Spleen (tissue), 11 donors: ENCODE results near the gene SMIM5. TPM values are rescaled to one million over a fixed set of nuclear protein-coding genes. Genes with fewer than 3 reads are reported as not detected.

Experiments
- DNase-seq: peaks from one replicate; pipeline ENCODE4 v3.0.0-alpha.2; 2020
- H3K27ac ChIP-seq, 8 donors: fragments of 200-600 bp; sonication (generic) in 7 of 8; 1 replicate in 4 of 8; 2 replicates in 4 of 8; pipeline versions ENCODE4 v1.5.0 to v1.8.0; 2016 to 2021; ENCODE audit warnings: inconsistent platforms in 4 of 8, mild to moderate bottlenecking in 4 of 8, moderate library complexity in 1 of 8
- H3K27me3 ChIP-seq, 7 donors: fragments of 200-600 bp; sonication (generic) in 6 of 7; replicated peaks in 1 of 7; 1 replicate in 4 of 7; 2 replicates in 3 of 7; pipeline versions ENCODE4 v1.5.0 to v1.8.0; 2016 to 2021; ENCODE audit warnings: inconsistent platforms in 3 of 7, mild to moderate bottlenecking in 1 of 7
- H3K36me3 ChIP-seq, 6 donors: fragments of 200-600 bp; sonication (generic) in 5 of 6; 1 replicate in 4 of 6; 2 replicates in 2 of 6; pipeline versions ENCODE4 v1.5.0 to v1.8.0; 2016 to 2021; ENCODE audit warnings: inconsistent platforms in 2 of 6
- H3K4me1 ChIP-seq, 6 donors: fragments of 200-600 bp; sonication (generic) in 5 of 6; 1 replicate in 3 of 6; 2 replicates in 3 of 6; pipeline versions ENCODE4 v1.5.0 to v1.8.0; 2016 to 2021; ENCODE audit warnings: inconsistent platforms in 3 of 6
- H3K4me3 ChIP-seq, 8 donors: fragments of 200-600 bp; sonication (generic) in 7 of 8; 1 replicate in 4 of 8; 2 replicates in 4 of 8; pipeline versions ENCODE4 v1.5.0 to v1.8.0; 2016 to 2021; ENCODE audit warnings: inconsistent platforms in 4 of 8, mild to moderate bottlenecking in 4 of 8, moderate library complexity in 2 of 8
- H3K9me3 ChIP-seq, 8 donors: fragments of 200-600 bp; sonication (generic) in 7 of 8; 1 replicate in 4 of 8; 2 replicates in 4 of 8; pipeline versions ENCODE4 v1.5.0 to v1.8.0; 2016 to 2021; ENCODE audit warnings: inconsistent platforms in 4 of 8
- CTCF ChIP-seq, 11 experiments: fragments of 200-600 bp in 7 of 11; fragments of 450-650 bp in 4 of 11; sonication (generic) in 4 of 11; IDR thresholded peaks in 8 of 11; conservative IDR thresholded peaks in 3 of 11; 1 replicate in 7 of 11; 2 replicates in 4 of 11; pipeline versions ENCODE4 v1.4.0 to v1.8.0; 2016 to 2021; ENCODE audit warnings: antibody characterized with exemption in 11 of 11, inconsistent platforms in 4 of 11, mild to moderate bottlenecking in 1 of 11
- POLR2A ChIP-seq, 3 donors: fragments of 450-650 bp; IDR thresholded peaks; one replicate each; pipeline ENCODE4 v1.5.1; 2017; ENCODE audit warnings: antibody characterized with exemption in 3 of 3, mild to moderate bottlenecking in 1 of 3
- POLR2AphosphoS5 ChIP-seq, 3 donors: sonication (generic); formaldehyde crosslinking; IDR thresholded peaks; one replicate each; pipeline ENCODE4 v1.5.1; 2017; ENCODE audit warnings: antibody characterized with exemption in 3 of 3
- WGBS, 5 donors: extraction: QIAGEN DNeasy Blood & Tissue Kit in 3 of 5; methylation state at CpG; one replicate each; pipeline versions ENCODE4 v1.1.5 to v1.1.7; 2013 to 2018; 5-methylcytosine and 5-hydroxymethylcytosine counted together
- intact Hi-C: fragments of 100-400 bp; cut with DNase I; formaldehyde crosslinking; loops from one replicate; pipeline ENCODE4 v1.15.0; 2023; ENCODE audit warnings: low total_unique reads
- polyA plus RNA-seq, 3 donors: library from polyadenylated mRNA; stranded (reverse); fragments of 200-250 nt; gene quantifications; one replicate each; pipeline ENCODE4 v1.2.1, GENCODE V29; 2013
- total RNA-seq, 7 donors: library from RNA; depleted of rRNA in 3 of 7; stranded (reverse); fragments of >200 nt in 3 of 7; fragmentation: NEBNext Ultra II Directional in 4 of 7; extraction: Animal tissue kit (Norgen Biotek cat#: 25700) in 4 of 7; gene quantifications; one replicate each; pipeline versions ENCODE4 v1.1.0 to v1.2.1, GENCODE V29; 2016 to 2021
- donor health status: healthy with polysubstance abuse.
- donor health status: DM: no; HTN: no; CAD: no; lungs with moderate emphysema.
- donor health status: DM: no; HTN: no; CAD: no.
- donor health status: Bipolar disorder and iron deficiency.
- donor health status: healthy.
- donor health status: DM: no; HTN: no; CAD: no.
- donor health status: DM: yes; HTN: yes; CAD: no.

The SMIM5 gene
- total and polyA plus RNA-seq, 10 donors: 2.1 to 5.1 (median 3.7) TPM

GRCh38 chr17:75662511-75662910 lies 29.3 kb downstream of the SMIM5 start:
- DNase-seq: peak; percentile 66
- no peak overlapping the region for H3K27ac ChIP-seq
- peaks cover 0 to 69% (median 37%) of the 10 kb centered on the region in 6 donors for H3K36me3 ChIP-seq

GRCh38 chr17:75664099-75664549 lies 30.9 kb downstream of the SMIM5 start:
- Histone ChIP-seq H3K27ac (peak overlapping the region in 6 of 8 donors; percentile 25 to 78 (median 68)), H3K4me1 (peaks cover 28 to 57% (median 37%) of the 10 kb centered on the region in 6 donors), H3K36me3 (peaks cover 0 to 61% (median 39%) of the 10 kb centered on the region in 6 donors), H3K27me3 (no peaks in the 10 kb centered on the region), H3K4me3 (no peak overlapping the region), H3K9me3 (no peaks in the 10 kb centered on the region)
- peak in 1 of 3 donors; percentile 65 for TF ChIP-seq POLR2AphosphoS5 (IDR thresholded peaks at IDR 0.05)
- no peak for TF ChIP-seq CTCF (IDR thresholded peaks at IDR 0.05 in 8 of 11, conservative IDR thresholded peaks at IDR 0.05 in 3 of 11)
- no peak for DNase-seq
- WGBS, 5 donors: 59 to 82% (median 70%) methylated on average over 3 of the region's 3 CpGs
- intact Hi-C loops: no loop called here

More at GRCh38 chr17:75662511-75662910, 29.3 kb downstream of the SMIM5 start:
- H3K4me3 ChIP-seq: no peak overlapping the region
- peaks cover 13 to 41% (median 22%) of the 10 kb centered on the region in 6 donors for H3K4me1 ChIP-seq
- intact Hi-C loops: no loop called here
- no peaks in the 10 kb centered on the region for H3K27me3 ChIP-seq
- H3K9me3 ChIP-seq: no peaks in the 10 kb centered on the region
- no peak for TF ChIP-seq CTCF (IDR thresholded peaks at IDR 0.05 in 8 of 11, conservative IDR thresholded peaks at IDR 0.05 in 3 of 11)
- no peak for TF ChIP-seq POLR2AphosphoS5 (IDR thresholded peaks at IDR 0.05)
- WGBS, 5 donors: 92 to 97% (median 94%) methylated on average over 2 to 9 of the region's 9 CpGs

- H3K36me3 ChIP-seq: peaks cover 0 to 61% (median 44%) of the 10 kb centered on the region in 6 donors
Measured at GRCh38 chr17:75665981-75666380, 32.7 kb downstream of the SMIM5 start.

More at GRCh38 chr17:75665981-75666380, 32.7 kb downstream of the SMIM5 start:
- Histone ChIP-seq H3K4me3 (peak overlapping the region in 4 of 8 donors; percentile 89 to 98 (median 94)), H3K9me3 (no peaks in the 10 kb centered on the region), H3K27ac (peak overlapping the region in 1 of 8 donors; percentile 95), H3K27me3 (no peaks in the 10 kb centered on the region), H3K4me1 (peaks cover 29 to 76% (median 52%) of the 10 kb centered on the region in 6 donors)
- 81 to 92% (median 83%) methylated on average over 10 of the region's 10 CpGs for WGBS, 5 donors
- intact Hi-C loops: no loop called here
- DNase-seq: peak; percentile 54
- TF ChIP-seq CTCF (IDR thresholded peaks at IDR 0.05 in 8 of 11, conservative IDR thresholded peaks at IDR 0.05 in 3 of 11): no peak
- TF ChIP-seq POLR2AphosphoS5 (IDR thresholded peaks at IDR 0.05): no peak
- no peak for TF ChIP-seq POLR2A (IDR thresholded peaks at IDR 0.05)
